ENCODE results near the gene KDM2A.
"Not testable (repeated sequence)": the region's sequence is repeated elsewhere in the genome, so short reads cannot be mapped to it uniquely, and the experiment has no call there.

The KDM2A gene

GRCh38 chr11:67126986-67127385, 7.9 kb downstream of the KDM2A start:
- TF ChIP-seq, protein P1, sequence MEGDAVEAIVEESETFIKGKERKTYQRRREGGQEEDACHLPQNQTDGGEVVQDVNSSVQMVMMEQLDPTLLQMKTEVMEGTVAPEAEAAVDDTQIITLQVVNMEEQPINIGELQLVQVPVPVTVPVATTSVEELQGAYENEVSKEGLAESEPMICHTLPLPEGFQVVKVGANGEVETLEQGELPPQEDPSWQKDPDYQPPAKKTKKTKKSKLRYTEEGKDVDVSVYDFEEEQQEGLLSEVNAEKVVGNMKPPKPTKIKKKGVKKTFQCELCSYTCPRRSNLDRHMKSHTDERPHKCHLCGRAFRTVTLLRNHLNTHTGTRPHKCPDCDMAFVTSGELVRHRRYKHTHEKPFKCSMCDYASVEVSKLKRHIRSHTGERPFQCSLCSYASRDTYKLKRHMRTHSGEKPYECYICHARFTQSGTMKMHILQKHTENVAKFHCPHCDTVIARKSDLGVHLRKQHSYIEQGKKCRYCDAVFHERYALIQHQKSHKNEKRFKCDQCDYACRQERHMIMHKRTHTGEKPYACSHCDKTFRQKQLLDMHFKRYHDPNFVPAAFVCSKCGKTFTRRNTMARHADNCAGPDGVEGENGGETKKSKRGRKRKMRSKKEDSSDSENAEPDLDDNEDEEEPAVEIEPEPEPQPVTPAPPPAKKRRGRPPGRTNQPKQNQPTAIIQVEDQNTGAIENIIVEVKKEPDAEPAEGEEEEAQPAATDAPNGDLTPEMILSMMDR (IDR thresholded peaks at IDR 0.05; ENCODE audit: insufficient read depth, low read depth, low read length, missing control alignments): no peak
- no peak overlapping the region for H3K4me3 ChIP-seq (ENCODE audit: low read depth, low read length)
- DNase-seq (ENCODE audit: low read depth): no peak

GRCh38 chr11:67130861-67131260, 11.8 kb downstream of the KDM2A start:
- DNase-seq (ENCODE audit: low read depth); H3K4me3 ChIP-seq (ENCODE audit: low read depth, low read length): not testable (repeated sequence)

DNA sequence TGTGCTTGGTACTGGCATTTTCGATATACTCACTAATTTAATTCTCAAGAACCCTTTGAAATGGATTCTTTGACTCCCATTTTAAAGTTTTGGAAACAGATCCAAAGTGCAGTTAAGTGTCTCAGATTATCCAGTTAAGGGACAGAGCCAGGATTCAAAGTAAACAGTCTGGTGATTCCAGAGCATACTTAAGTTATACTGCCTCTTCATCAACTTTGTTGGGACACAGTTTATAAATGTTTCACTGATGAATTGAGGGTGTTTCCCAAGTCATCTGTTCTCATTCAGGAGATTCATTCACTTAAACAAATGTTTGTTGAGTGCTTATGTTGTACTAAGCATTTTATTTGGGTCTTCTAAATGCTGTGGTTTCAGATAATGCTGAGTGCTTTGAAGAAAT, 17.1 kb downstream of the KDM2A start:
- TF ChIP-seq, protein P1 (IDR thresholded peaks at IDR 0.05; ENCODE audit: insufficient read depth, low read depth, low read length, missing control alignments): no peak
- no peak overlapping the region for H3K4me3 ChIP-seq (ENCODE audit: low read depth, low read length)
- no peak for DNase-seq (ENCODE audit: low read depth)

DNA sequence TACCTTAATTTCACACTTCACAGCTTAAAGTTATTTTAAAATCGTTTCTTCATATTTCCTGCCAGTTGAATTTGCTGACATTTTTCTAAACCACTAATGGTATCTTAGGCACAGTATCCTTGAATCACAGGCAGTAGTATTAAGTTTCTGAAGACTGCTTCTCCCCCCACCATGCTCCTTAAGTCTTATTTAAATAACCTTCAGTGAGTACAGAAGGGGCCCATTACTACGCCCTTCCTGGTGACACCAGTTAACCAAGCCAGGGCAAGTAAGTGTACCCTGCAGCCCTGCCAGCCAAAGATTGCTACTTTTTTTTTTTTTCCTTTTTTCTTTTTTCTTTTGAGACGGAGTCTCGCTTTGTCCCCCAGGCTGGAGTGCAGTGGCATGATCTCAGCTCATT, 19.9 kb downstream of the KDM2A start:
- DNase-seq (ENCODE audit: low read depth): no peak
- TF ChIP-seq, protein P1 (IDR thresholded peaks at IDR 0.05; ENCODE audit: insufficient read depth, low read depth, low read length, missing control alignments): no peak
- H3K4me3 ChIP-seq (ENCODE audit: low read depth, low read length): no peak overlapping the region

DNA sequence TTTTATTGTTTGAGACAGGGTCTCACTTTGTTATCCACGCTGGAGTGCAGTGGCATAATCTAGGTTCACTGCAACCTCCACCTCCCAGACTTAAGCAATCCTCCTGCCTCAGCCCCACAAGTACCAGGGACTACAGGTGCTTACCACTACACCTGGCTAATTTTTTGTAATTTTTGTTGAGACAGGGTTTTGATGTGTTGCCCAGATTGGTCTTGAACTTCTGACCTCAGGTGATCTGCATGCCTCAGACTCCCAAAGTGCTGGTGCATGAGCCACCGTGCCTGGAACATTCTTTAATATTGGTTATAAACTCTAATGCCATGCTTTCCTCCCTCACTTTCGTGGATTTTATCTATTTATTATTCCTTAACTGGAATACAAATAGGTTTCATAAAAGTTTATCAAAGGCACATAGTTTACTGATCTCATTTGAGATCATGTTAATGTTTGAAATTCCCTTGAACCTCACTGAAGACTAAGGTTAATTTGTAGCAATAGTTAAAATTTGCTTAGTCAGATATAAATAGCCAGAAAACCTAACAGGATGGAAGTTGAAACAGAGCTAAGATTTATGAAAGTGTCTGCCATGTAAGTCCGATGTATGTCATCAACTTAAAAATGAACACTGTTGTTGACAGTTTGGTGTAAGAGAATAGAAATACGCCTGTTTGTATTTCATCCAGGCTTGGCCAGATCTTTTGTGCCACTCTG, 27.6 kb downstream of the KDM2A start:
- no peak overlapping the region for H3K4me3 ChIP-seq (ENCODE audit: low read depth, low read length)
- no peak for DNase-seq (ENCODE audit: low read depth)
- TF ChIP-seq, protein P1 (IDR thresholded peaks at IDR 0.05; ENCODE audit: insufficient read depth, low read depth, low read length, missing control alignments): no peak

- H3K4me3 ChIP-seq (ENCODE audit: low read depth, low read length): no peak overlapping the region
- DNase-seq (ENCODE audit: low read depth): no peak
- TF ChIP-seq, protein P1 (IDR thresholded peaks at IDR 0.05; ENCODE audit: insufficient read depth, low read depth, low read length, missing control alignments): no peak
Observed at GRCh38 chr11:67153971-67154370, 34.9 kb downstream of the KDM2A start.

- no peak overlapping the region for H3K4me3 ChIP-seq (ENCODE audit: low read depth, low read length)
- no peak for DNase-seq (ENCODE audit: low read depth)
- TF ChIP-seq, protein P1 (IDR thresholded peaks at IDR 0.05; ENCODE audit: insufficient read depth, low read depth, low read length, missing control alignments): no peak
Observed at GRCh38 chr11:67154726-67155125, 35.7 kb downstream of the KDM2A start.
